ENCODE measurements around the gene HAUS8. TPM values are rescaled to one million over a fixed set of nuclear protein-coding genes. Genes with fewer than 3 reads are reported as not detected.

Gene HAUS8
- total and polyA plus RNA-seq, 2 of the 4 experiments (the other 2 are of a cell fraction) = 3.4 to 14.2 TPM

- Histone ChIP-seq H3K27me3 (ENCODE audit: control insufficient read depth, insufficient read depth, low read length) (no peaks in the 10 kb centered on the region), H3K4ac (ENCODE audit: low read depth, low read length) (peak overlapping the region; percentile 98), H3K27ac (ENCODE audit: insufficient read depth, low read length) (peak overlapping the region; percentile 99), H3K14ac (replicated peaks; ENCODE audit: low read depth, low read length) (peak overlapping the region; percentile 95), H3K4me3 (ENCODE audit: insufficient read depth, low read depth, low read length) (peak overlapping the region; percentile 48), H4K20me1 (ENCODE audit: insufficient read depth, low read length) (peaks cover 67% of the 10 kb centered on the region), H3K23ac (ENCODE audit: low read depth, low read length) (peak overlapping the region; percentile 98), H3K36me3 (ENCODE audit: control insufficient read depth, insufficient read depth, low read length) (peaks cover 8% of the 10 kb centered on the region; the same call in 1 of the 2 replicates), H2AK9ac (replicated peaks; ENCODE audit: low read depth, low read length, poor library complexity) (peak overlapping the region; percentile 99), H4K8ac (ENCODE audit: low read depth in 2 of 2, low read length in 2 of 2) (peak overlapping the region; percentile 93 to 98), H3K9ac (ENCODE audit: low read depth, low read length) (peak overlapping the region; percentile 96), H2BK20ac (ENCODE audit: low read depth, low read length) (peak overlapping the region; percentile 64), H2BK5ac (ENCODE audit: low read depth, low read length, poor library complexity, severe bottlenecking) (peak overlapping the region; percentile 97), H2AFZ (replicated peaks; ENCODE audit: low read length, poor library complexity) (peak overlapping the region; percentile 85), H3K56ac (ENCODE audit: extremely low read depth, insufficient read depth, low read length) (peak overlapping the region; percentile 95), H2BK120ac (ENCODE audit: low read depth, low read length) (peak overlapping the region; percentile 95), H3K4me2 (ENCODE audit: low read depth, low read length) (peak overlapping the region; percentile 77), H3K18ac (ENCODE audit: low read depth, low read length) (peak overlapping the region; percentile 40), H2AK5ac (ENCODE audit: low read depth, low read length) (peak overlapping the region; percentile 100), H4K5ac (ENCODE audit: low read depth, low read length) (peak overlapping the region; percentile 28), H3K4me1 (ENCODE audit: control insufficient read depth, insufficient read depth, low read length) (peaks cover 18% of the 10 kb centered on the region), H3K9me1 (ENCODE audit: insufficient read depth, low read length) (peaks cover 17% of the 10 kb centered on the region), H3K79me1 (ENCODE audit: low read depth in 1 of 2, low read length in 2 of 2) (peaks cover 9 to 33% of the 10 kb centered on the region in 2 experiments; a peak in 3 of 4 replicates), H3K9me3 (ENCODE audit: control insufficient read depth, insufficient read depth, low read length) (no peaks in the 10 kb centered on the region), H4K91ac (ENCODE audit: insufficient read depth, low read depth, low read length) (peak overlapping the region; percentile 99), H2BK15ac (ENCODE audit: low read depth, low read length) (peak overlapping the region; percentile 100; the same call in 2 of the 3 replicates)
- WGBS, 2 experiments (ENCODE audit: extremely low coverage in 2 of 2, insufficient read length in 1 of 2) = 0% methylated on average over 8 of the region's 28 CpGs; no CpG with 5 or more reads in 1 of the 2 experiments
- ATAC-seq (ENCODE audit: low read depth) (peak; percentile 65), DNase-seq (peak; percentile 99)
- no TSS peak for BruUV-seq (replicated peaks)
- ChIA-PET POLR2A (ENCODE audit: unreplicated experiment) (interaction anchor here (0.6 kb wide), 1 partner anchor 174 kb away, joined by 11 read pairs; no protein-coding TSS in a partner anchor), CTCF (interaction anchor here (0.5 to 1.0 kb wide), 2 partner anchors 10 to 120 kb away, joined by 3 to 4 read pairs; no protein-coding TSS in a partner anchor)
- dilution Hi-C loops (cut with HindIII; ENCODE audit: low sequenced_read_pairs, unreplicated experiment) (no loop called here), intact Hi-C loops (cut with micrococcal nuclease) (loop anchor here (1.0 kb wide), 3 partner anchors 9 to 55 kb away; no protein-coding TSS in a partner anchor), in situ Hi-C loops (cut with MboI; ENCODE audit: low sequenced_read_pairs) (no loop called here)
- TF ChIP-seq MXI1 (IDR thresholded peaks at IDR 0.05; ENCODE audit: borderline replicate concordance, low read depth, low read length) (peak; percentile 47), RFX5 (IDR thresholded peaks at IDR 0.05; ENCODE audit: low read depth, low read length) (peak; percentile 72), MAZ (IDR thresholded peaks at IDR 0.05; ENCODE audit: borderline replicate concordance, low read depth, low read length) (peak; percentile 68; the same call in 1 of the 2 replicates), CEBPB (IDR thresholded peaks at IDR 0.05; ENCODE audit: low read depth, low read length) (peak; percentile 63), POLR2A (IDR thresholded peaks at IDR 0.05; ENCODE audit: low read depth, low read length) (peak; percentile 94), RAD21 (IDR thresholded peaks at IDR 0.05; ENCODE audit: low read length) (peak; percentile 68), SMC3 (IDR thresholded peaks at IDR 0.05; ENCODE audit: low read depth, low read length) (peak; percentile 63), BHLHE40 (IDR thresholded peaks at IDR 0.05; ENCODE audit: low read depth, low read length) (peak; percentile 55), NFE2L2 (IDR thresholded peaks at IDR 0.05; ENCODE audit: low read depth, low read length) (peak; percentile 30; the same call in 1 of the 2 replicates), USF2 (IDR thresholded peaks at IDR 0.05; ENCODE audit: low read depth, low read length) (no peak; the same call in none of the 2 replicates), RCOR1 (IDR thresholded peaks at IDR 0.05; ENCODE audit: insufficient replicate concordance, low read length) (no peak), CTCF (conservative IDR thresholded peaks at IDR 0.05; ENCODE audit: low read depth, low read length) (peak; percentile 85), ELK1 (IDR thresholded peaks at IDR 0.05; ENCODE audit: borderline replicate concordance, low read depth, low read length) (no peak)
Measured at GRCh38 chr19:17079710-17080439, 4.6 kb upstream of the HAUS8 start.
